ENCODE measurements around the gene GLTP.

DNA sequence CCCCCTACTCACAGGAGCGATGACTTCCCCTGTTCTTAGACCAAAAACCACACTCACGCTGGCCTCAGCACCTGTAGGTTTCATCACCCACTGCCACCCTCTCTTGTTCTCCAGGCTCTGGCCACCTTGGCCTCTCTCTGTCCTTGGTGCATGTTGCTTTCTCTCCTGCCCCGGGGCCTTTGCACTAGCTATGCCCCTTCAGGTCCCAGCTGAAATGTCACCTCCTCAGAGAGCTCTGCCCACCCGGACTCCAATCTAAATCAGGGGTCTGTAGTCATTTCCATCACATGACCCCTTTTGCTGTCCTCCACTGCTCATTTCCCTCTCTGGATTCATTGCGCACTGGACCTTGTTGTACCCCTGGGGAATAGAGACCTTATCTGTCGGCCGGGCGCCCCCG lies 39.0 kb downstream of the GLTP start:
- TF ChIP-seq, protein P1, sequence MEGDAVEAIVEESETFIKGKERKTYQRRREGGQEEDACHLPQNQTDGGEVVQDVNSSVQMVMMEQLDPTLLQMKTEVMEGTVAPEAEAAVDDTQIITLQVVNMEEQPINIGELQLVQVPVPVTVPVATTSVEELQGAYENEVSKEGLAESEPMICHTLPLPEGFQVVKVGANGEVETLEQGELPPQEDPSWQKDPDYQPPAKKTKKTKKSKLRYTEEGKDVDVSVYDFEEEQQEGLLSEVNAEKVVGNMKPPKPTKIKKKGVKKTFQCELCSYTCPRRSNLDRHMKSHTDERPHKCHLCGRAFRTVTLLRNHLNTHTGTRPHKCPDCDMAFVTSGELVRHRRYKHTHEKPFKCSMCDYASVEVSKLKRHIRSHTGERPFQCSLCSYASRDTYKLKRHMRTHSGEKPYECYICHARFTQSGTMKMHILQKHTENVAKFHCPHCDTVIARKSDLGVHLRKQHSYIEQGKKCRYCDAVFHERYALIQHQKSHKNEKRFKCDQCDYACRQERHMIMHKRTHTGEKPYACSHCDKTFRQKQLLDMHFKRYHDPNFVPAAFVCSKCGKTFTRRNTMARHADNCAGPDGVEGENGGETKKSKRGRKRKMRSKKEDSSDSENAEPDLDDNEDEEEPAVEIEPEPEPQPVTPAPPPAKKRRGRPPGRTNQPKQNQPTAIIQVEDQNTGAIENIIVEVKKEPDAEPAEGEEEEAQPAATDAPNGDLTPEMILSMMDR (conservative IDR thresholded peaks at IDR 0.05 in 1 of 2, IDR thresholded peaks at IDR 0.05 in 1 of 2; ENCODE audit: extremely low read depth in 1 of 2, insufficient read depth in 1 of 2, low read depth in 1 of 2, low read length in 2 of 2) = no peak
- TF ChIP-seq EZH2 (IDR thresholded peaks at IDR 0.05; ENCODE audit: borderline replicate concordance, low read length) = no peak

Measured in mammary epithelial cell (primary cell).